ENCODE results near the gene CGREF1. TPM values are rescaled to one million over a fixed set of nuclear protein-coding genes. Genes with fewer than 3 reads are reported as not detected.

Gene CGREF1
- total RNA-seq, 1 donor = under 0.01 TPM

- peak; percentile 65 for TF ChIP-seq CTCF (IDR thresholded peaks at IDR 0.05; ENCODE audit: insufficient read depth, low read depth, low read length)
- peak; percentile 91 for DNase-seq (ENCODE audit: low read depth)
- peak overlapping the region; percentile 55 for H3K4me3 ChIP-seq (ENCODE audit: low read depth, low read length)
Observed at GRCh38 chr2:27086090-27086723, 32.7 kb downstream of the CGREF1 start.

DNA sequence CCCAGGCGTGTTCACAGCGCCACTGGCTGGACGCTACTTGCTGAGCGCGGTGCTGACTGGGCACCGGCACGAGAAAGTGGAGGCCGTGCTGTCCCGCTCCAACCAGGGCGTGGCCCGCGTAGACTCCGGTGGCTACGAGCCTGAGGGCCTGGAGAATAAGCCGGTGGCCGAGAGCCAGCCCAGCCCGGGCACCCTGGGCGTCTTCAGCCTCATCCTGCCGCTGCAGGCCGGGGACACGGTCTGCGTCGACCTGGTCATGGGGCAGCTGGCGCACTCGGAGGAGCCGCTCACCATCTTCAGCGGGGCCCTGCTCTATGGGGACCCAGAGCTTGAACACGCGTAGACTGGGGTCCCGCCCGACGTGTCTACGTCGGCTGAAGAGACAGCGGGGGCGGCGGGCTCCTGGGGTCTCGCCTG, 33.2 kb downstream of the CGREF1 start:
- peak; percentile 36 for TF ChIP-seq CTCF (IDR thresholded peaks at IDR 0.05; ENCODE audit: insufficient read depth, low read depth, low read length)
- peak; percentile 57 for DNase-seq (ENCODE audit: low read depth)
- peak overlapping the region; percentile 33 for H3K4me3 ChIP-seq (ENCODE audit: low read depth, low read length)

DNA sequence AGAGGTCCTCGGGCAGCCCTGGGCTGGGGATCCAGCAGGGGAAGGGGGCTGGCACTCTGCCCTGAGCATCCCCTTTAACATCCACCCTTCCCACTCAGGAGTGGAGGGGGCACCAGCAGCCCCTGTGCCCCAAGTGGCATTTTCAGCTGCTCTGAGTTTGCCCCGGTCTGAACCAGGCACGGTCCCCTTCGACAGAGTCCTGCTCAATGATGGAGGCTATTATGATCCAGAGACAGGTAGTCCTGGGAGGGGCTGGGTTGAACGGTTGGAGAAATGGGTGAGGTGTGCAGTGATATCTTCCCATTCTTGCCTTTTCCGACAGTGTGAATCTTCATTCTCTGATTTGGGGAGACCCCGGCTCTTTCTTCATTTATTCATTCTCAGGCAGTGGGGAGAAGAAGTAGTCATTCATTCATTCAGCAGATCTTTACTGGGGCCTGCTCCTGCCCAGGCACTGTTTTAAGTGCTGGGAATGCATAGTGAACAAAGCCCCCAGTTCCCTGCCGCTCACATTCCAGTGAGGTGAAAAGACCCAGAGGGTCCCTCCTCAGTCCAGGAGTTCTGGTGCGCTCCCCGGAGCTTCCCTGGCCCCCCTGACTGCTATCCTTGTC, 33.8 kb downstream of the CGREF1 start:
- no peak for DNase-seq (ENCODE audit: low read depth)
- no peak for TF ChIP-seq CTCF (IDR thresholded peaks at IDR 0.05; ENCODE audit: insufficient read depth, low read depth, low read length)
- H3K4me3 ChIP-seq (ENCODE audit: low read depth, low read length) = no peak overlapping the region

DNA sequence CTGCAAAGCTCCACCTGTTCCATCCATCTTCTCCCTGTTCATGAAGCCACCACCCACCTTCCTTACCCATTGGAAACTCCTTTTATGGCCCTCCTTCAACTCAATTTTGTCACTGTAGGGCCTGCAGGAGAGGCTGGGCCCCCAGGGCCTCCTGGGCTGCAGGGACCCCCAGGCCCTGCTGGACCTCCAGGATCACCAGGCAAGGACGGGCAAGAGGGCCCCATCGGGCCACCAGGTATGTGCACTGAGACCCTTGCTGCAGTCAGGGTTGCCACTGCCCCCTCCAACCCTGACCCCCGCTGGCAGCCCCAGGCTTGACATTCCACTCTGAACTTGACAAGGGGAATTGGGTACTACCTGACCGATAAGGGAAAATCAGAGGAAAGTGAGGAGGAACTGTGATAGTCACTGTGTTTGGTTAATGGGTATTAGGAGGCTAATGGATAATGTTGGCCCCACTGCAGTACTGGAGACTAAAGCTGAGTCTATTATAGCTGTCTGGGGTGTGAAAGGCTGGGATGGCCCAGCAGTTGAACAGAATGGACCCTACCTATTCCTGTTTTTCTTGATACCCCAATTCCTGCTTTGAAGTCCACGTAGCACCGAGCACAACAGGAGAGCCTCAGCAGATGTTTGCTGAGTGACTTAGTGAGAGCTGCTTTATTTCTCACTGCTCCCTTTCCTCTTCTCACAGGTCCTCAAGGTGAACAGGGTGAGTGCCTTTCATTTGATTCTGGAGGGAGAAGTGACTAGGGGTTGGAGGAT, 34.4 kb downstream of the CGREF1 start:
- DNase-seq (ENCODE audit: low read depth) = no peak

DNA sequence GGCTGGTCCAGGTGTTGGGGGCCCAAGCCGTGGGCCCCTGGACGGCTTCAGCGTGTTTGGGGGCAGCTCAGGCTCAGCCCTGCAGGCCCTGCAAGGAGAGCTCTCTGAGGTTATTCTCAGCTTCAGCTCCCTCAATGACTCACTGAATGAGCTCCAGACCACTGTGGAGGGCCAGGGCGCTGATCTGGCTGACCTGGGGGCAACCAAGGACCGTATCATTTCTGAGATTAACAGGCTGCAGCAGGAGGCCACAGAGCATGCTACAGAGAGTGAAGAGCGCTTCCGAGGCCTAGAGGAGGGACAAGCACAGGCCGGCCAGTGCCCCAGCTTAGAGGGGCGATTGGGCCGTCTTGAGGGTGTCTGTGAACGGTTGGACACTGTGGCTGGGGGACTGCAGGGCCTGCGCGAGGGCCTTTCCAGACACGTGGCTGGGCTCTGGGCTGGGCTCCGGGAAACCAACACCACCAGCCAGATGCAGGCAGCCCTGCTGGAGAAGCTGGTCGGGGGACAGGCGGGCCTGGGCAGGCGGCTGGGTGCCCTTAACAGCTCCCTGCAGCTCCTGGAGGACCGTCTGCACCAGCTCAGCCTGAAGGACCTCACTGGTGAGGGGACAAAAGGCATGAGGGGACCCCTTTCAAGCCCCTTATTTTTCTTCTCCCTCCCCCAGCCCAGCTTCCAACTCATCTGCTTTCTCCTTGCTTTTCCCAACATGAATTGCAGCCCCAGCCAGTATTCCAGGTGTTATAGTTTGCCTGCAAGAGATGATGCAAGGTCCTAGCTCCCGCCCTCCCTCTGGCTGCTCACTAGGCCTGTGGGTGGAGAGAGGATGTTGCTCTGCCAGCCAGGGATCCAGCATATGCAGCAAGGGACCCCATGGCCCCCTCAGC, 35.3 kb downstream of the CGREF1 start:
- no peak for TF ChIP-seq CTCF (IDR thresholded peaks at IDR 0.05; ENCODE audit: insufficient read depth, low read depth, low read length)
- DNase-seq (ENCODE audit: low read depth) = no peak
- no peak overlapping the region for H3K4me3 ChIP-seq (ENCODE audit: low read depth, low read length)

More for the DNA sequence above, 34.4 kb downstream of the CGREF1 start:
- H3K4me3 ChIP-seq (ENCODE audit: low read depth, low read length) = no peak overlapping the region
- no peak for TF ChIP-seq CTCF (IDR thresholded peaks at IDR 0.05; ENCODE audit: insufficient read depth, low read depth, low read length)

- H3K4me3 ChIP-seq (ENCODE audit: low read depth, low read length) = no peak overlapping the region
- no peak for DNase-seq (ENCODE audit: low read depth)
- no peak for TF ChIP-seq CTCF (IDR thresholded peaks at IDR 0.05; ENCODE audit: insufficient read depth, low read depth, low read length)
Observed at GRCh38 chr2:27082773-27083409, 36.0 kb downstream of the CGREF1 start.

Measured in fibroblast of villous mesenchyme (primary cell).